Liver (tissue), 3 donors: ENCODE results near the gene COX19.

Experiments used
- ATF3 ChIP-seq: IDR thresholded peaks from 2 replicates; pipeline ENCODE4 v1.6.1; 2016; ENCODE audit warnings: antibody characterized with exemption
- CTCF ChIP-seq: fragments of 150-350 bp; IDR thresholded peaks from 2 replicates; pipeline ENCODE4 v1.5.1; 2017; ENCODE audit warnings: improper control_type of control experiment, low read depth, low read length; ENCODE audit not compliant: missing input control
- EGR1 ChIP-seq, 2 donors: IDR thresholded peaks; 2 replicates each; pipeline ENCODE4 v1.6.1; 2016 to 2018; ENCODE audit warnings: antibody characterized with exemption in 2 of 2, low read depth in 2 of 2
- GABPA ChIP-seq, 2 donors: IDR thresholded peaks in 1 of 2; conservative IDR thresholded peaks in 1 of 2; 2 replicates each; pipeline ENCODE4 v1.6.1; 2016; ENCODE audit warnings: antibody characterized with exemption in 2 of 2, mild to moderate bottlenecking in 1 of 2, moderate library complexity in 1 of 2
- JUND ChIP-seq, 2 donors: IDR thresholded peaks; 2 replicates each; pipeline ENCODE4 v1.6.1; 2016; ENCODE audit warnings: antibody characterized with exemption in 2 of 2
- MAX ChIP-seq: IDR thresholded peaks from 2 replicates; pipeline ENCODE4 v1.6.1; 2016; ENCODE audit warnings: antibody characterized with exemption
- RAD21 ChIP-seq, 2 donors: IDR thresholded peaks; 2 replicates each; pipeline ENCODE4 v1.6.1; 2016; ENCODE audit warnings: antibody characterized with exemption in 2 of 2, mild to moderate bottlenecking in 2 of 2
- REST ChIP-seq: IDR thresholded peaks from 2 replicates; pipeline ENCODE4 v1.6.1; 2016; ENCODE audit warnings: antibody characterized with exemption, mild to moderate bottlenecking
- SP1 ChIP-seq: IDR thresholded peaks from 2 replicates; pipeline ENCODE4 v1.6.1; 2018; ENCODE audit warnings: antibody characterized with exemption, mild to moderate bottlenecking
- TAF1 ChIP-seq: conservative IDR thresholded peaks from 2 replicates; pipeline ENCODE4 v1.6.1; 2016; ENCODE audit warnings: antibody characterized with exemption, mild to moderate bottlenecking
- YY1 ChIP-seq: IDR thresholded peaks from 2 replicates; pipeline ENCODE4 v1.6.1; 2016; ENCODE audit warnings: antibody characterized with exemption, mild to moderate bottlenecking
- donor health status: healthy.
- donor health status: healthy.

DNA sequence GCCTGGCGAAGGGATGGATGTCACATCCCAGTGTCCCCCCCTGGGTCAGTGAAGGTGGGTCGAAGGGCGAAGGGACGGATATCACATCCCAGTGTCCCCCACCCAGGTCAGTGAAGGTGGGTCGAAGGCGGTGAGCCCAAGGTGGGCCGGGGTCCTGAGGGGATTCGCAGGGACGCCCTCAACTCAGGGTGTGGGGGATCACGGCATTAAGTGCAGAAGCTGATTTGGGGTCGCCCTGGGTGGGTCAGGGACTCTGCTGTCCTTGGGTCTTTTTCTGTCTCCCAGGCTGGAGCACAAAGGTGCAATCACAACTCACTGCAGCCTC, 42.7 kb downstream of the COX19 start:
- TF ChIP-seq SP1 (no peak), RAD21 (IDR thresholded peaks at IDR 0.05) (no peak), YY1 (no peak), JUND (IDR thresholded peaks at IDR 0.05) (no peak), CTCF (no peak), GABPA (IDR thresholded peaks at IDR 0.05 in 1 of 2, conservative IDR thresholded peaks at IDR 0.05 in 1 of 2) (no peak), ATF3 (no peak), REST (no peak), EGR1 (IDR thresholded peaks at IDR 0.05; ENCODE audit: low read depth in 2 of 2) (no peak), TAF1 (no peak), MAX (no peak)
